Activated T-cell treated with anti-CD3 and anti-CD28 coated beads, Interleukin-2, amount 50 U/mL, for 4 hours (primary cell): ENCODE measurements around the gene COL1A1. TPM values are rescaled to one million over a fixed set of nuclear protein-coding genes. Genes with fewer than 3 reads are reported as not detected.

Source experiments
- ATAC-seq, 2 donors: fragments of 200-7000 bp; cut with Tn5 transposase; one replicate each; pipeline ENCODE4 v1.10.0; 2021
- DNase-seq: peaks from one replicate; pipeline ENCODE4 v3.0.0-alpha.2; 2020
- H3K27me3 Mint-ChIP-seq: one replicate; pipeline ENCODE4 v1.8.0; 2021; ENCODE audit warnings: low read depth, mixed read lengths
- H3K36me3 Mint-ChIP-seq: one replicate; pipeline ENCODE4 v1.8.0; 2022; ENCODE audit warnings: mixed read lengths; ENCODE audit not compliant: insufficient read depth
- H3K4me1 Mint-ChIP-seq: one replicate; pipeline ENCODE4 v1.8.0; 2021; ENCODE audit warnings: low read depth, mixed read lengths
- H3K4me3 Mint-ChIP-seq: one replicate; pipeline ENCODE4 v1.8.0; 2021; ENCODE audit warnings: mild to moderate bottlenecking, moderate library complexity, mixed read lengths
- H3K9me3 Mint-ChIP-seq: one replicate; pipeline ENCODE4 v1.8.0; 2021; ENCODE audit warnings: mixed read lengths
- total RNA-seq, 3 donors: library from RNA; stranded (reverse); gene quantifications; one replicate each; pipeline ENCODE4 v1.2.1, GENCODE V29; 2021

COL1A1 gene
- total RNA-seq, 3 donors from 2014 or later: 1.6 to 3.2 (median 2.8) TPM

DNA sequence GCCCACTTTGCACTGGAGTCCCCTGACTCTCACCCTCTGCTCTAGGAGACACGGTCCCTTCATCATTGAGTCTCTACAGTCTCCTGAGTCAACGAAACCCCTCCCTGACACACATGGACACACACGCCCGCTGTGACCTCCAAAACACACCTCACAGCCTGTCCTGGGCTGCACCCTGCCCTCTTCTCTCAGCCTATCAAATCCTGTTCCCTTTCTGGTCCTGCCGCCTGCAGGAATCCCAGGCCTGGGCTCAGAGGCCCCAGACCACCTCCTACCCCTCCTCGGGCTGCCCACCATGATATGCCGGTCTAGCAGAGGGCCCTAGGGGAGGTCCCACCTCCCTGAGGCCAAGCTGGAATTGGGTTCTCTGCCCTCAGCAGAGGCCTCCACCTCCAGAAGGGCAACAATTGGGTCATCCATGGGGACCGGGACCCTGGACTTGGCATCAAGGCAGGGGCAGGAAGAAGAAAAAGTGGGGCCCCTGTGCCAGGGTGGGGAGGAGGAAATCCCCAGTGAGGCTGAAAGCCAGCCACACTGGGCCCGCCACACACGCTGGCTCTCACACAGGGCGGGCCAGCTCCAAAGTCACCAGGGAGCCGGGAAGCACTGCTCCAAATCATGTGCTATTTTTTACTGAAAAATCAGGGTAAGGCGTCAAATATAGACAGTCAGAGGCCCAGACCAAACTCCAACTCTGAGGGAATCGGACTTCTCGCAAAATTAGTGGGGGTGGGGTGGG is 54.3 kb downstream of the COL1A1 start:
- DNase-seq: no peak
- Mint-ChIP-seq H3K4me3 (peak overlapping the region; percentile 91), H3K27me3 (no peaks in the 10 kb centered on the region), H3K4me1 (peaks cover 57% of the 10 kb centered on the region), H3K36me3 (peaks cover 26% of the 10 kb centered on the region), H3K9me3 (no peaks in the 10 kb centered on the region)
- ATAC-seq: no peak

DNA sequence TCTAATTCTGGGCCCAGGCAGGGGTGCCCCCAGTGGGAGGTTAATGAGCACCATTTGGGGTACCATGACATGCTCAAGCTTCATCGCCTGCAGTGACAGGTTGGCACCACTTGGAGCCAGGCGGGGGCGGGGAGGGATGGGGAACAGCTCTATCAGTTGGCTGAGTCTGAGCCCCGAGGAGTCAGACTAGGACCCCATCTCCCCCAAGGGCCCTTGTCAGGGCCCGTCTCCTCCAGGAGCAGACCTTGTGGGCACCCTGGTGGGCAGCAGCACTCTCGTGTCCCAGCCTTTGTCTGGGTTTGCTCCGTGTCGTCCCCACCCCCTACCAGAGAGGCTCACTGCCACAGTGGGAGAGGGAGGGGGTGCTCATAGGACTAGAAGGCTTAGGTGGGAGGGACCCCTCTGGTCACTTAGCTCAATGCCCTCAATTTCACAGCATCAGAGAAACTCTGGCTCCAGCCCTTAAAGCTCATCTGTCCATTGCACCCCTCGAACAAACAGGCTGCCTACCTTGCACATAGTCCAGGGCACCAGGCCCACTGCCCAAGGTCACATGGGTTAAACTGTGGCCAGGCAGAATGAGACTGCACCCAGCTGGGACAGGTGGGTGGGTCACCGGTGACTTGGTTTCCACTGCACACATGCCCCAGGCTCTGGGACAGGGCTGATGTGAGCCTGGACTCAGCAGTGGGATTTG is 55.1 kb downstream of the COL1A1 start:
- H3K4me3 Mint-ChIP-seq: peak overlapping the region; percentile 91
- H3K9me3 Mint-ChIP-seq: no peaks in the 10 kb centered on the region
- peak; percentile 25 for DNase-seq
- H3K27me3 Mint-ChIP-seq: no peaks in the 10 kb centered on the region
- peaks cover 60% of the 10 kb centered on the region for H3K4me1 Mint-ChIP-seq
- no peak for ATAC-seq
- peaks cover 33% of the 10 kb centered on the region for H3K36me3 Mint-ChIP-seq

DNA sequence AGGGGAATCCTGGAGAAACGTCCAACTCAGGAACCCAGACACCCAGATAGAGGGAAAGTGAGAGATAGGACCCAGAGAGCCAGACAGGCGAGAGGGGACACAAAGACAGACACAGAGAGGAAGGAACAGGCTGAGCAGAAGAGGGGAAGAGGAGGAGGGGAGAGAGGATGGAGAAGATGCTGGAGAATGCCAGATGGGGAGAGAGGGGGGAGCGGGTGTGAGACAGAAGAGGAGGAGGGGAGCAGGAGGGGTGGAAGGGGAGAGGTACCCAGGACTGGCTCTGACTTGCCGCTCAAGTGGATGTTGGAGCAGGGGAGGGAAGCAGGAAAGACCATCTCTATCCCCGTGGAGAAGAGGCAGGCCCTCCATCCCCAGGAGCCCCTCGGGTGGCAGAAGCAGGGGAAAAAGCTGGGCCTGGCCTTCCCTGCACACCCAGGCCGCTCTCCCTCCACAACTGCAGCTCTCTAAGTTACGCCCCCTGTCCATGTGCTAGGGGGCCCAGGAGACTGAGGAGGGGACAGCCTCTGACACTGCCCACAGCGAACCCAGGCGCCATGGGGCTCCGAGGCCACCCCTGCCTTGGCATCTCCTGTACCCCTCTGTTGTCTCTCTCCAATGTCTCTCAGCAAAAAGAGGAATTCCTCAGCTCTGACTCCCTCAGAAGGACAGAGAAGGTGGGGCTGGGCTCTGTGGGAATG is 55.8 kb downstream of the COL1A1 start:
- Mint-ChIP-seq H3K4me1 (peaks cover 67% of the 10 kb centered on the region), H3K4me3 (peak overlapping the region; percentile 62), H3K36me3 (peaks cover 38% of the 10 kb centered on the region), H3K27me3 (no peaks in the 10 kb centered on the region), H3K9me3 (no peaks in the 10 kb centered on the region)
- no peak for ATAC-seq
- no peak for DNase-seq

- H3K4me3 Mint-ChIP-seq: peak overlapping the region; percentile 62
- no peak for DNase-seq
- H3K4me1 Mint-ChIP-seq: peaks cover 74% of the 10 kb centered on the region
- H3K9me3 Mint-ChIP-seq: no peaks in the 10 kb centered on the region
- H3K27me3 Mint-ChIP-seq: no peaks in the 10 kb centered on the region
- no peak for ATAC-seq
- H3K36me3 Mint-ChIP-seq: peaks cover 43% of the 10 kb centered on the region
Observed at GRCh38 chr17:50144845-50145531, 56.4 kb downstream of the COL1A1 start.

DNA sequence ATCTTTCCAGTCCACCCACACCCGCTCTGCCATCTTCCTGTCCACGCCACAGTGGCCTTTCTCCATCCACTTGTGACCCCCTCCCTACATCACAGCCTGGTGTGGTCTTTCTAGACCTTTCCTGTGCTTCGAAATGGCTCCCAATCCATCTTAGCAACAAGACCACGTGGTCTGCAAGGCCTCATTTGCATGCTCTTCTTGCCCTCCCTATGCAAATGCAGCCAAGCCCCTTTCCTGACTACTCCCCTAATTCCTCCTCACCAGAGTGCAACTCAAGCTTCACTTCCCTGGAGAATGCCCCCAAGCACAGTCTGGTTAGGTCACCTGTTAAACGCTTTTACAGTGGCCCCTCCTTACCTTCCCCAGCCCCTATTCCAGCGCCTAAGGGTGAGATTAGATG is 57.1 kb downstream of the COL1A1 start:
- ATAC-seq (no peak), DNase-seq (no peak)
- no peaks in the 10 kb centered on the region for H3K9me3 Mint-ChIP-seq
- H3K4me1 Mint-ChIP-seq: peaks cover 80% of the 10 kb centered on the region
- no peaks in the 10 kb centered on the region for H3K27me3 Mint-ChIP-seq
- peaks cover 50% of the 10 kb centered on the region for H3K36me3 Mint-ChIP-seq
- H3K4me3 Mint-ChIP-seq: no peak overlapping the region

- Mint-ChIP-seq H3K27me3 (no peaks in the 10 kb centered on the region), H3K36me3 (peaks cover 53% of the 10 kb centered on the region), H3K9me3 (no peaks in the 10 kb centered on the region), H3K4me1 (peaks cover 79% of the 10 kb centered on the region), H3K4me3 (no peak overlapping the region)
- DNase-seq: no peak
- ATAC-seq: no peak
Observed at GRCh38 chr17:50143461-50144176, 57.8 kb downstream of the COL1A1 start.

DNA sequence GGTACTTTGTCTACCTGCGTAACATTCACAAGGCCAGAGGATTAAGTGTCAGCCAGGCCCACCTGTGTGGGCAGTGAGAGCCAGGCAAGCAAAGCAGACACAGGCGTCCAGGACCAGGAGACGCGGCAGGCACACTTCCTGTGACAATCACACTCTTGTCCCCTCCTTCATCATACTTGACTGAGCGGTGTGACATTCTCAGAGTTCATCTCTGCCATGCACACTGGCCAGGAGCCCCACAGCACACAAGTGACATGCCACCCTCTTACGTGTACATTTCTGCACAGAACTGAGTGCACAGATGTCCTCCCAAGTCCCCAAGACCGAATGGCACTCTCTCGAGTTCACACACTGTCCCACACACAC is 59.7 kb downstream of the COL1A1 start:
- peak overlapping the region; percentile 24 for H3K4me3 Mint-ChIP-seq
- no peaks in the 10 kb centered on the region for H3K27me3 Mint-ChIP-seq
- H3K36me3 Mint-ChIP-seq: peaks cover 65% of the 10 kb centered on the region
- DNase-seq (no peak), ATAC-seq (no peak)
- H3K9me3 Mint-ChIP-seq: no peaks in the 10 kb centered on the region
- H3K4me1 Mint-ChIP-seq: peaks cover 64% of the 10 kb centered on the region

- H3K36me3 Mint-ChIP-seq: peaks cover 70% of the 10 kb centered on the region
- DNase-seq (no peak), ATAC-seq (no peak)
- H3K27me3 Mint-ChIP-seq: no peaks in the 10 kb centered on the region
- peak overlapping the region; percentile 24 for H3K4me3 Mint-ChIP-seq
- peaks cover 59% of the 10 kb centered on the region for H3K4me1 Mint-ChIP-seq
- H3K9me3 Mint-ChIP-seq: no peaks in the 10 kb centered on the region
Observed at GRCh38 chr17:50141026-50141744, 60.2 kb downstream of the COL1A1 start.

DNA sequence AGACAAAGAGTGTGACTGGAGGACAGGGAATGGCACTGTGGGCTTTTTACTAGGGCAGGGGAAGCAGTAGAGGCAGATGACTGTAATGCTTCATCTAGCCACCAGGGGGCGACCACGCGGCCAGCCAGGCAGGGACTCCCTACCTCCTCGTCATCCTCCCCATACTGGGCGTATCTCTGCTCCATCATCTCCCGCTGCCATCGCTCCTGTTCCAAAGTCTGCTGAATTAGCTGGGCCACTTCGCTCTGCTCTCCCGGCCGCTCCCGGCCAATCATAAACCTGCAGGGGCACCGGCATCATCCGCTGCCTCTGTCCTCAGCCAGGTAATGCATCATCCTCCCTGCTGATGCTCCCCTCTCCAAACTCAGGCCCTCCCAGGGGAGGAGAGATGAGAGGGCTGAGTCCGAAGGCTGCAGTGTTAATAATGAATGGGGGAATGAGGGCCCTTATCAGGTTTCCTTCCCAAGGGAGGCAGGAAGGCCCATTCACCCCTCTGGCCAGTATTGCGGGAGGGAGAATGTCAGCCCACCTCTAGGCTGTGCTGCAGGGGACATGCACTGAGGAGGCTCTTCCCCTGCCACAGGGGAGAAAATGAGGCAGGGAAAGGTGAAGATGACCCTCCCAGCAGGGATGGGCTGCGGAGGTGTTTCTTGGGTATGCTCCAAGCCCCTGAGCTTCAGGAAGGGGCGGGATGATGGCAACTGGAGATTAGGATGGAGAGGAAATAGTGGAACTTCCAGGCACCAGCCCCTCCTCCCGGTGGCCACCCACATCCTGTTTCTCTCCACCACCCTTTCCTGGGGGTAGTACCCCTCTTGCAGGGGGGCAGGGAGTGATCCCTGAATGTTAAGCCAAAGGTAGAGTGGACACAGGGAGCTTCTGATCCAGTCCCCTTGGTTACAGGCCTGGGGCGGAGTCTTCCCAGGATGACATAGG is 61.2 kb downstream of the COL1A1 start:
- DNase-seq: peak; percentile 81
- Mint-ChIP-seq H3K4me3 (peak overlapping the region; percentile 27), H3K9me3 (no peaks in the 10 kb centered on the region), H3K4me1 (peaks cover 52% of the 10 kb centered on the region), H3K27me3 (no peaks in the 10 kb centered on the region), H3K36me3 (peaks cover 75% of the 10 kb centered on the region)
- peak; percentile 86 to 93 for ATAC-seq

GRCh38 chr17:50139185-50139783 is 62.1 kb downstream of the COL1A1 start:
- Mint-ChIP-seq H3K36me3 (peaks cover 70% of the 10 kb centered on the region), H3K4me1 (peaks cover 47% of the 10 kb centered on the region), H3K9me3 (no peaks in the 10 kb centered on the region), H3K27me3 (no peaks in the 10 kb centered on the region), H3K4me3 (no peak overlapping the region)
- no peak for DNase-seq
- no peak for ATAC-seq

GRCh38 chr17:50137042-50137441 is 64.4 kb downstream of the COL1A1 start:
- H3K9me3 Mint-ChIP-seq: no peaks in the 10 kb centered on the region
- no peak overlapping the region for H3K4me3 Mint-ChIP-seq
- peaks cover 53% of the 10 kb centered on the region for H3K36me3 Mint-ChIP-seq
- no peaks in the 10 kb centered on the region for H3K27me3 Mint-ChIP-seq
- DNase-seq (no peak), ATAC-seq (no peak)
- peaks cover 30% of the 10 kb centered on the region for H3K4me1 Mint-ChIP-seq

- no peak for ATAC-seq
- peaks cover 45% of the 10 kb centered on the region for H3K36me3 Mint-ChIP-seq
Observed at GRCh38 chr17:50136096-50136687, 65.2 kb downstream of the COL1A1 start.

More at GRCh38 chr17:50136096-50136687, 65.2 kb downstream of the COL1A1 start:
- no peaks in the 10 kb centered on the region for H3K9me3 Mint-ChIP-seq
- DNase-seq: no peak
- no peaks in the 10 kb centered on the region for H3K27me3 Mint-ChIP-seq
- peaks cover 28% of the 10 kb centered on the region for H3K4me1 Mint-ChIP-seq
- H3K4me3 Mint-ChIP-seq: no peak overlapping the region
